GM10248 (cell line): ENCODE results near the gene FRRS1L.

Experiments used
- CTCF ChIA-PET: fragments of 300-600 bp; sonication (Branson Sonifier 250); formaldehyde crosslinking; extraction: SDS; loops from one replicate; lab custom pipeline; 2021; ENCODE audit warnings: antibody characterized with exemption; lab: Yijun Ruan, JAX
- POLR2A ChIA-PET: fragments of 350-650 bp; sonication (Branson Sonifier 250); formaldehyde crosslinking; extraction: SDS; loops from one replicate; lab custom pipeline; 2020; ENCODE audit warnings: antibody characterized with exemption; lab: Yijun Ruan, JAX
- DNase-seq: peaks from one replicate; pipeline ENCODE4 v3.0.0; 2012; ENCODE audit errors: extremely low spot score
- TF ChIP-seq, protein P1 (sequence below): IDR thresholded peaks from 2 replicates; pipeline ENCODE4 v1.5.1; 2012; ENCODE audit warnings: mild to moderate bottlenecking, low read depth; ENCODE audit errors: extremely low read depth, missing control alignments, control extremely low read depth

FRRS1L gene

DNA sequence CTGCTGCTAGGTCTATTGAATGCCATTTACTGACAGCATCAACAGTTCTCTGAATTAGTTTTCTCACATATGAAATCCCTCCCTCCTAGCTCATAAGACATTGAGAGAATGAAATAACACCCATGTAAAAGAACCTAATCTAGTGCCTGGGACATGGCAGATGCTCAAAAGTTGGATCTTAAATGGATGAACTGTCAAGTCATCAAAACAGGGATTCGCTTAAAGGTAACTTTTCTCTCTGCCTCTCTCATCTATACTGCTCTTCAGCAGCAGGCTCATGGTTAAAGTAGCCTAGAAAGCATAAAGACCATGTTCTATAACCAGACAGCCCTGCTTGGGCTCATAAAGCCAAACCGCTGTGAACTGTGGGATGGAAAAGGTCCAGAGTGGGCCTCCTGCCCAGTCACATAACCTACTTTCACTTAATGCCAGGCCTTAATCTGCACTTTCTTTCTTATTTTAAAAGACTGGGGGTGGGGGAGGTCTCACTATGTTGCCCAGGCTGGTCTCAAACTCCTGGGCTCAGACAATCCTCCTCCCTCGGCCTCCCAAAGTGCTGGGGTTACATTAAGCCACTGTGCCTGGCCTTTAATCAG lies 51.0 kb downstream of the FRRS1L start:
- TF ChIP-seq, protein P1, sequence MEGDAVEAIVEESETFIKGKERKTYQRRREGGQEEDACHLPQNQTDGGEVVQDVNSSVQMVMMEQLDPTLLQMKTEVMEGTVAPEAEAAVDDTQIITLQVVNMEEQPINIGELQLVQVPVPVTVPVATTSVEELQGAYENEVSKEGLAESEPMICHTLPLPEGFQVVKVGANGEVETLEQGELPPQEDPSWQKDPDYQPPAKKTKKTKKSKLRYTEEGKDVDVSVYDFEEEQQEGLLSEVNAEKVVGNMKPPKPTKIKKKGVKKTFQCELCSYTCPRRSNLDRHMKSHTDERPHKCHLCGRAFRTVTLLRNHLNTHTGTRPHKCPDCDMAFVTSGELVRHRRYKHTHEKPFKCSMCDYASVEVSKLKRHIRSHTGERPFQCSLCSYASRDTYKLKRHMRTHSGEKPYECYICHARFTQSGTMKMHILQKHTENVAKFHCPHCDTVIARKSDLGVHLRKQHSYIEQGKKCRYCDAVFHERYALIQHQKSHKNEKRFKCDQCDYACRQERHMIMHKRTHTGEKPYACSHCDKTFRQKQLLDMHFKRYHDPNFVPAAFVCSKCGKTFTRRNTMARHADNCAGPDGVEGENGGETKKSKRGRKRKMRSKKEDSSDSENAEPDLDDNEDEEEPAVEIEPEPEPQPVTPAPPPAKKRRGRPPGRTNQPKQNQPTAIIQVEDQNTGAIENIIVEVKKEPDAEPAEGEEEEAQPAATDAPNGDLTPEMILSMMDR = no peak
- ChIA-PET POLR2A (interaction anchor here (0.7 kb wide), 1 partner anchor 295 kb away, joined by 4 read pairs; no protein-coding TSS in a partner anchor), CTCF (no interaction called here)
- no peak for DNase-seq

DNA sequence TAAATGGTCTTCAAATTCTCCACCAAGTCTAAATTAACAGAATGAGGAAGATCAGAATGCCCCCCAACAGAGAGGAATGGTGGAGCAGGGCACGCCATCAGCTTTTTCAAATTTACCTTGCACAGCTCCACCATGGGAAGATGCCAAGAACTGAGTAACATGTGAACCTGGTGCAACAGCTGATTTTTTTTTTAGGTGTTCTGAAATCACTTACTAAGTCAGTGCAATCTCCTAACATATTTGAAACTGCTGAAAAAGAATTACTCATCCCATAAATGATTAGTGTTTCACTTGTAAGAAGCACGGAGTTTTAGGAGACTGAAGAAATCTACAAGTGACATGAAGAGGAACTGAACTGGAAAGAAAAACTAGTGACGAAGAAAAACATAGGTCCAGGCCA lies 52.4 kb downstream of the FRRS1L start:
- TF ChIP-seq, protein P1 = no peak
- CTCF ChIA-PET = no interaction called here

DNA sequence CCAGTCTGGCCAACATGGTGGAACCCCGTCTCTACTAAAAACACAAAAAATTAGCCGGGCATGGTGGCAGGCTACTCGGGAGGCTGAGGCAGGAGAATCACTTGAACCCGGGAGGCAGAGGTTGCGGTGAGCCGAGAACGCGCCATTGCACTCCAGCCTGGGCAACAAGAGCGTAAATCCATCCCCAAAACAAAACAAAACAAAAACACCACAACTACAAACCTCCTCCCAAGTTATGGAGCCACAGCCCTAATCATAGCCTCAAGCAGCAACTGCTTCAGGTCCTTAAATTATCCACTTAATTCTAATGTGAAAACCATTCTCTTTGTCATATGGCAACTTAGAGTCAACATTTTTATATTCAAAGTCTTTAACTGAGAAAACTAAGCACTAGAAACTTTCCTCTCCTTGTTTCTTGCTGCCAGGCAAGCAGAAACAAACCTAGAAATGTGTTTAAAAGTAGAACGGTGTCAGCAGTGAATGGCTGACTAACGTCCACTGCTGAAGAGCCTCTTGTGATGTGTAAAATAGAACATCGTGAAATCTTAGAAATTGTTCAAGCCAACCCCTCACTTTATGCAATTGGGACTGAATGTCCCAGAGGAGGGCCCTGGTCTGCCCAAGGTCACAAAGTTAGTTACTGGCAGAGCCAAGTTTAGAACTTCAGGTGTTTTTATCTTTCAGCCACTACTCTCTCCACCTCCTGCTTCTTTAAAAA lies 53.0 kb downstream of the FRRS1L start:
- TF ChIP-seq, protein P1 = no peak
- CTCF ChIA-PET = no interaction called here
- POLR2A ChIA-PET = no interaction called here
- no peak for DNase-seq

More for the DNA sequence above, 52.4 kb downstream of the FRRS1L start:
- POLR2A ChIA-PET = no interaction called here
- DNase-seq = no peak

DNA sequence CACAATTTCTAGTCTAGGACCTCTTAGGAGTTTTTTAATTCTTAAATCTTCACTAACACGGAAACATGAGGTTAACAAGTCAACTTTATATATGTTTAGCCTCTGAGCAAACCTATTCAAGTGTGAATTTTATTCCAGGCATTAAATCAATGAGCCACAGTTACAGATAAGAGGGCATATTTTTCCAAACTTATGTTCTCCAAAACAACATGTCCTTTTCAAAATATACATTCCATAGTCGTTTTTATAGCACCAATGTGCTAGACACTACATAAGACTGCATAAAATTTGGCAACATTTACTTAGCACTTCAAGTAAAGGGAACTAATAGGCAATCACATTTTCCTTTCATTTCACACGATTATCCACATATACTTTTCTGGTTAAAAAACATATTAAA lies 53.8 kb downstream of the FRRS1L start:
- TF ChIP-seq, protein P1 = no peak
- ChIA-PET POLR2A (no interaction called here), CTCF (no interaction called here)

DNA sequence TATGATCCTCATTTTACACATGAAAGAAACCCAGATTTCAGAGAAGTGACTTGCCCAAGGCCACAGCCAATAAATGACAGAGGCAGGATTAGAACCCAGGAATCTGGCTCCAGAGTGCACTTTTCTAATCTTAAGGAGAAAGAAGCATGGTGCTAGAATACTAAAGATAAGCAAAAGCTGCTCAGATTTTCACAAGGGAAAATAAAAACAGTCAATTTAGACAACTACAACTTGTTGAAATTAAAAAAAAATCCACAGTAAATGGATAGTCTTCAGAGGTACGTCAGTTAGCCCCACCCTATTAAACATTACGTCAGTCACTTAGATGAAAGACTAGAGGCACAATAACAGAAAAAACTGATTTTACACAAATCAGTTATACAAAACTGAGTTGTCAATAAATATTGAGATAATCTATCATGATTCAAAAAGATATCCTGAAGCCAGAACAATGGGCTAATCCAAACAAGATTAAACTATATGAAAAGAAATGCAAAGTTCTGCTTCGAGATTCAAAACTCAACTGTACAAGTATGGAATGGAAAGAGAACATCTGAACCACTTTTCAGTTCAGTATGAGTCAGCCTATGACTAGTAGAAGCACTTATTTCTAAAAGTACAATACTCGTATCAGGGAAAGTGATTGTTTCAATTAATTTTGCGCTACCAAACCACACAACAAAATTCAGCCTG lies 56.6 kb downstream of the FRRS1L start:
- peak; percentile 22 for DNase-seq
- ChIA-PET POLR2A (no interaction called here), CTCF (interaction anchor here (0.8 to 3.6 kb wide), 7 partner anchors 8 to 330 kb away, joined by 3 to 25 read pairs (median 3); partner anchors contain the start of gene TMEM245)
- TF ChIP-seq, protein P1 = no peak

More for the DNA sequence above, 53.8 kb downstream of the FRRS1L start:
- no peak for DNase-seq

DNA sequence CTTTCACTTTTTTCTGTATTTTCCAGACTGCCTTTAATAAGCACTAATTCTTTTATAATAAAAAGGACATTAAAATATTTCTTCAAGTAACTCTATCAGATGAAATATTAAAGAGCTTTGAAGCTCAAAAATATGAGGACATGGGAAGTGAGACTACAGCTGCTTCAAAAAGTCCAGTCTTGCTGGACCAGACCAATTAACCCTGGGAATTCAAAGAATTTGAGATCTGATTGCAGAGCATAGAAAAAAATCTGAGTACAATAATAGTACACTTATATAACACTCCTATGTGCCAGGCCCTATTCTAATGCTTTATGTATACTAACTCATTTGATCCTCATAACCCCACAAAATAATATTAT lies 57.1 kb downstream of the FRRS1L start:
- ChIA-PET POLR2A (no interaction called here), CTCF (interaction anchor here (0.8 to 3.6 kb wide), 5 partner anchors 9 to 22 kb away, joined by 3 to 25 read pairs (median 4); partner anchors contain the start of gene TMEM245)
- TF ChIP-seq, protein P1 = no peak
- no peak for DNase-seq
